Esophagus muscularis mucosa (tissue), 3 donors: Measurements from ENCODE around the gene TMEM11.

Source experiments
- POLR2A ChIP-seq: fragments of 450-650 bp; IDR thresholded peaks from one replicate; pipeline ENCODE4 v1.6.1; 2017; ENCODE audit warnings: antibody characterized with exemption, moderate library complexity, mild to moderate bottlenecking, low read depth
- POLR2AphosphoS5 ChIP-seq, 2 donors: sonication (generic); formaldehyde crosslinking; IDR thresholded peaks; one replicate each; pipeline ENCODE4 v1.6.1; 2017; ENCODE audit warnings: antibody characterized with exemption in 2 of 2
- TF ChIP-seq, protein P1 (sequence below), 3 experiments: fragments of 200-600 bp in 2 of 3; fragments of 450-650 bp in 1 of 3; sonication (generic) in 2 of 3; IDR thresholded peaks; one replicate each; pipeline ENCODE4 v1.5.1; 2017 to 2019; ENCODE audit warnings: antibody characterized with exemption in 3 of 3, mild to moderate bottlenecking in 2 of 3, moderate library complexity in 1 of 3

DNA sequence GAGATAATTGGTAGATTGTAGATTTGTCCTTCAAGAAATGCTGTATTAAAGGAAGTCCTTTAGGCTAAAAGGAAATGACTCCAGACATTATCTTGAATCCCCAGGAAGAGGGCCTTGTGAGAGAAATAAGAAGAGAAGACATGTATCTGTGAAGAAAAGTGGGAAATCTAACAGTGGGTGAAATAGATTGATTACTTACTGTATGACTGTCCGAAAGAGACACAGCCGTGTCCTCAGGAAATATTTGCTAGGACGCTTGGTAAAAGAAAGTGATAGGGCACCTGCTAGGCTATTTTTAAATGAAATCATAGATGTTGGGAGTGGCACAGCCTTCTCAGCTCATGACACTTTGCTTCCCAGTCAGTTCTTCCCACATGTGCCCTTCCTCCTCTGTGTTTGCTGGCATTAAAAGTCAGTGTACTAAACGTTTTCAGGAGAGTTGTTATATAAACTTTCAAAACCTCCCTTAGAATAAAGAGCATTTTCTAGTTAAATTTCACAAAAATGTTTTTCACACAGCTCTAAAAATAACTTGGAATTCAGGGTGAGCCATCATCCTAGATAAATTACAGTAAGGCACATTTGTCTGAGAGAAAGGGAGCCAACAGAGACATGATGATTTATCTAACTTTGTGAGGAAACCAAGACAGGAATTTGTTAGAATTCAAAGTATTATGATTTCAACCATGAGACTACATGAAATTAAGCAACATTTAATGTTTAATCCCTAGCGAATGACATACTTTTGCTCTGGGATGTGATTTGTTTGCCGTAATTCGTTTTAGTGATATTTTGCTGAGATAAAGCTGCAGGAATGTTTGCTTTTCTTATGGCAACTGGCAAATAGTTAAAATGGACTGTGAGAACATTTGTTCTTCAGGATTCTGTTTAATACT is 52.2 kb downstream of the TMEM11 start:
- TF ChIP-seq, protein P1, sequence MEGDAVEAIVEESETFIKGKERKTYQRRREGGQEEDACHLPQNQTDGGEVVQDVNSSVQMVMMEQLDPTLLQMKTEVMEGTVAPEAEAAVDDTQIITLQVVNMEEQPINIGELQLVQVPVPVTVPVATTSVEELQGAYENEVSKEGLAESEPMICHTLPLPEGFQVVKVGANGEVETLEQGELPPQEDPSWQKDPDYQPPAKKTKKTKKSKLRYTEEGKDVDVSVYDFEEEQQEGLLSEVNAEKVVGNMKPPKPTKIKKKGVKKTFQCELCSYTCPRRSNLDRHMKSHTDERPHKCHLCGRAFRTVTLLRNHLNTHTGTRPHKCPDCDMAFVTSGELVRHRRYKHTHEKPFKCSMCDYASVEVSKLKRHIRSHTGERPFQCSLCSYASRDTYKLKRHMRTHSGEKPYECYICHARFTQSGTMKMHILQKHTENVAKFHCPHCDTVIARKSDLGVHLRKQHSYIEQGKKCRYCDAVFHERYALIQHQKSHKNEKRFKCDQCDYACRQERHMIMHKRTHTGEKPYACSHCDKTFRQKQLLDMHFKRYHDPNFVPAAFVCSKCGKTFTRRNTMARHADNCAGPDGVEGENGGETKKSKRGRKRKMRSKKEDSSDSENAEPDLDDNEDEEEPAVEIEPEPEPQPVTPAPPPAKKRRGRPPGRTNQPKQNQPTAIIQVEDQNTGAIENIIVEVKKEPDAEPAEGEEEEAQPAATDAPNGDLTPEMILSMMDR (IDR thresholded peaks at IDR 0.05): no peak
- TF ChIP-seq POLR2A: no peak
- TF ChIP-seq POLR2AphosphoS5 (IDR thresholded peaks at IDR 0.05): peak in 1 of 2 donors; percentile 30
